SH-SY5Y (cell line): ENCODE results near the gene EXOC6B.

Experiments used
- GATA2 ChIP-seq: IDR thresholded peaks from 2 replicates; pipeline ENCODE4 v1.6.1; 2011; ENCODE audit warnings: mild to moderate bottlenecking, low read depth, low read length
- GATA3 ChIP-seq: IDR thresholded peaks from 2 replicates; pipeline ENCODE4 v1.6.1; 2011; ENCODE audit warnings: low read depth, mild to moderate bottlenecking, low read length, moderate library complexity

DNA sequence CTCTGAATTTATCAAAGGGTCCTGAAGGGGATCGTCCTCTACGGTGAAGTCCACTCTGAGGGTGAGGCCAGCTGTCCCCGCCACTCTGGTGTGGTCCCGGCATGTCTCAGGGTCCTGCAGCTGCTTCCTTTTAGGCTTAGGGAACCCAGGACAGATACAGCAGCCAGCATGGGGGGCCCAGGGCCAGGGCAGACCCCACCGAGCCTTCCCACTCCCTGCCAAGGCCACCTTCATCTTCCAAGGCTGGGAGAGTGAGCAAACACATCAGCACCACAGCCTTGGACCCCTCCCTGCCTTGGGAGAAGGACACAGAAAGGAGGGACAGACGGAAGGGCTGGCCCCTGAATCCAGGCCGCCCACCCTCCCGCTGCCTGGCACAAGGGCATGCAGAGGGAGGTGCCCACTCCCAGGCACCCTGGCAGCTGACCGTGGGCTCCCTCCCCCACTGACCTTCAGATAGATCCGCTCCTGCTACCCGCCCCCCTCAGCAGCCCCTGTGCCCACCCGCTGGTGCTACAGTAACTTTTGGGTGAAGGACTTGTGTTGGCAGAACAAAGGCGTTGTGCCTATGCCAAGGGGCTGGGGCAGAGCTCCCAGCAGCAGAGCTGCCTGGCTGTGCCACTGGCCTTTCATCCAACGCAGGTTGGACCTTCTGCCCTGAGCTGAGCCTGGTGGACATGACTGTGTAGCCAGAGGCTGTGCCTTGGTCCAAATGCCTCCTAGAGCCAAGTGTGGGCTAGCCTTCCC is 685.8 kb downstream of the EXOC6B start:
- TF ChIP-seq GATA2 = no peak
- no peak for TF ChIP-seq GATA3
